WERI-Rb-1 (cell line): ENCODE data around the gene DSP.

Experiments used
- DNase-seq: peaks from one replicate; pipeline ENCODE4 v3.0.0-alpha.2; 2020
- H3K27ac ChIP-seq: fragments of 250-450 bp; sonication (Bioruptor Pico); 2 replicates; pipeline ENCODE4 v1.5.1; 2020; ENCODE audit warnings: mild to moderate bottlenecking, moderate library complexity
- H3K27me3 ChIP-seq: fragments of 250-450 bp; sonication (Bioruptor Pico); 2 replicates; pipeline ENCODE4 v1.5.1; 2021; ENCODE audit warnings: mild to moderate bottlenecking, low read depth, moderate library complexity; ENCODE audit not compliant: insufficient read depth, severe bottlenecking
- H3K36me3 ChIP-seq: fragments of 250-450 bp; sonication (Bioruptor Pico); 2 replicates; pipeline ENCODE4 v1.5.1; 2020; ENCODE audit warnings: mild to moderate bottlenecking, moderate library complexity
- H3K4me3 ChIP-seq: 2 replicates; pipeline ENCODE4 v1.5.1; 2011; ENCODE audit warnings: low read depth, mild to moderate bottlenecking, control low read depth, low read length
- H3K9me3 ChIP-seq: fragments of 250-450 bp; sonication (Bioruptor Pico); 2 replicates; pipeline ENCODE4 v1.5.1; 2021; ENCODE audit warnings: mild to moderate bottlenecking, moderate library complexity; ENCODE audit not compliant: severe bottlenecking
- TF ChIP-seq, protein P1 (sequence below): IDR thresholded peaks from 2 replicates; pipeline ENCODE4 v1.5.1; 2011; ENCODE audit warnings: low read depth, mild to moderate bottlenecking, control low read depth, inconsistent platforms, low read length

The DSP gene

DNA sequence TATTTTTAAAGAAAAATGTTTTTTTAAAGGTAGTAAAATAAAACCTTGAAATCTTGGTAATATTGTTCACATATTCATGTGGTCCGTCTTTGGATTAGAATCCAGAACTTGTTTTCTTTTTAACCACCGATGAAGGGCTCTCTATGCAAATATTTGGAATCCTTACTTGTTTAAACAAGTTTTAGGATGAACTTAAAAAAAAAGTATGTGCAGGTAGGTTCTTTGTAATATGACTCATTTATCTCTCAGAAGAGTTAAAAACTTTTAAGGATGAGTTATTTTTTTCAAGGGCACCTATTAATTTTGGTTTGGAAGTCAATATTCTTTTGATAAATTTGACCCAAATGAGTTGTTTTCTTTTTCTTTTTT lies 8.9 kb downstream of the DSP start:
- Histone ChIP-seq H3K4me3 (no peak overlapping the region), H3K27ac (no peak overlapping the region), H3K27me3 (no peaks in the 10 kb centered on the region), H3K9me3 (no peaks in the 10 kb centered on the region), H3K36me3 (no peaks in the 10 kb centered on the region)
- DNase-seq: no peak
- TF ChIP-seq, protein P1, sequence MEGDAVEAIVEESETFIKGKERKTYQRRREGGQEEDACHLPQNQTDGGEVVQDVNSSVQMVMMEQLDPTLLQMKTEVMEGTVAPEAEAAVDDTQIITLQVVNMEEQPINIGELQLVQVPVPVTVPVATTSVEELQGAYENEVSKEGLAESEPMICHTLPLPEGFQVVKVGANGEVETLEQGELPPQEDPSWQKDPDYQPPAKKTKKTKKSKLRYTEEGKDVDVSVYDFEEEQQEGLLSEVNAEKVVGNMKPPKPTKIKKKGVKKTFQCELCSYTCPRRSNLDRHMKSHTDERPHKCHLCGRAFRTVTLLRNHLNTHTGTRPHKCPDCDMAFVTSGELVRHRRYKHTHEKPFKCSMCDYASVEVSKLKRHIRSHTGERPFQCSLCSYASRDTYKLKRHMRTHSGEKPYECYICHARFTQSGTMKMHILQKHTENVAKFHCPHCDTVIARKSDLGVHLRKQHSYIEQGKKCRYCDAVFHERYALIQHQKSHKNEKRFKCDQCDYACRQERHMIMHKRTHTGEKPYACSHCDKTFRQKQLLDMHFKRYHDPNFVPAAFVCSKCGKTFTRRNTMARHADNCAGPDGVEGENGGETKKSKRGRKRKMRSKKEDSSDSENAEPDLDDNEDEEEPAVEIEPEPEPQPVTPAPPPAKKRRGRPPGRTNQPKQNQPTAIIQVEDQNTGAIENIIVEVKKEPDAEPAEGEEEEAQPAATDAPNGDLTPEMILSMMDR: no peak

- Histone ChIP-seq H3K4me3 (no peak overlapping the region), H3K36me3 (no peaks in the 10 kb centered on the region), H3K27ac (no peak overlapping the region), H3K27me3 (no peaks in the 10 kb centered on the region), H3K9me3 (no peaks in the 10 kb centered on the region)
- no peak for DNase-seq
- TF ChIP-seq, protein P1: no peak
These were observed 13.2 kb downstream of the DSP start for GRCh38 chr6:7554533-7555275.

DNA sequence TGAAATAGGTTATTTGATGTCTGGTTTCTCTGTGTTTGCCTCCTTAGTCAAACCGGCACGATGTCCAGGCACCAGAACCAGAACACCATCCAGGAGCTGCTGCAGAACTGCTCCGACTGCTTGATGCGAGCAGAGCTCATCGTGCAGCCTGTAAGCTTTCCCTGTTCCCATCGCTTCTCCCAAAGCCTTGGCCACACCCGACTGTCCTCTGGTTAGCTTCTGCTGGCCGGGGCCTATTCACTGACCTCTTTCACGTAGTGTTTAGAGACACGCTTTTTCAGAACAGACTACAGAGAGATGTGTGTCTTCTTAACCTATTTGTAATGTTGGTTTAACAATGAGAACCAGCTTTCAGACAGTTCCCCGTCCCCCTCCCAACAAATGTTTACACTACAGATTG lies 14.2 kb downstream of the DSP start:
- TF ChIP-seq, protein P1: no peak
- H3K4me3 ChIP-seq: no peak overlapping the region
- H3K27ac ChIP-seq: no peak overlapping the region
- H3K9me3 ChIP-seq: no peaks in the 10 kb centered on the region
- H3K36me3 ChIP-seq: no peaks in the 10 kb centered on the region
- H3K27me3 ChIP-seq: no peaks in the 10 kb centered on the region
- no peak for DNase-seq

GRCh38 chr6:7556394-7557106 lies 15.1 kb downstream of the DSP start:
- TF ChIP-seq, protein P1: no peak

DNA sequence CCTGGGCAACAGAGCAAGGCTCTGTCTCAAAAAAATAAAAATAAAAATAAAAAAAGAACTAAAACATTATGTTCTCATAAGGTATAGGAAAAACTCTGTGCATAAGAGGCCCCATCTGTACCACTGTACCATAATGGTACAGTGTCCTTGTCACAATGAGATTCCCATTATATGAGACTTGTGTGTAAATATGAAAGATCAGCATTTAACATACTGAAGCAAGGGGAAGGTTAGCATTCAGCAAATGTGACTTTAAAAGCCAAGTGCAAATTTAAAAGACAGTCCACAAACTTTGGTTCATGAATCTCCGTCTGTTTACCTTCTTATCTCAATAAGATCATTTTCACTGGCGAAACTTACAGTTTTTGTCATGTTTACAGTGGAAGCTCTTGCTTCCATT lies 16.2 kb downstream of the DSP start:
- no peak overlapping the region for H3K27ac ChIP-seq
- DNase-seq: no peak

More at GRCh38 chr6:7556394-7557106, 15.1 kb downstream of the DSP start:
- no peak overlapping the region for H3K4me3 ChIP-seq
- DNase-seq: no peak
- no peaks in the 10 kb centered on the region for H3K36me3 ChIP-seq
- H3K27me3 ChIP-seq: no peaks in the 10 kb centered on the region
- H3K27ac ChIP-seq: no peak overlapping the region
- no peaks in the 10 kb centered on the region for H3K9me3 ChIP-seq

More for the DNA sequence above, 16.2 kb downstream of the DSP start:
- Histone ChIP-seq H3K36me3 (no peaks in the 10 kb centered on the region), H3K27me3 (no peaks in the 10 kb centered on the region), H3K9me3 (no peaks in the 10 kb centered on the region), H3K4me3 (no peak overlapping the region)
- TF ChIP-seq, protein P1: no peak
